Left ventricle myocardium inferior (tissue), 1 donor: ENCODE measurements around the gene KATNB1. TPM values are rescaled to one million over a fixed set of nuclear protein-coding genes. Genes with fewer than 3 reads are reported as not detected.
"Not testable (repeated sequence)": the region's sequence is repeated elsewhere in the genome, so short reads cannot be mapped to it uniquely, and the experiment has no call there.

ENCODE experiments used
- DNase-seq: peaks from one replicate; pipeline ENCODE4 v3.0.0-alpha.2; 2020
- H3K27ac ChIP-seq: fragments of 200-600 bp; replicated peaks from 2 replicates; pipeline ENCODE4 v1.8.0; 2021
- H3K27me3 ChIP-seq: fragments of 200-600 bp; 2 replicates; pipeline ENCODE4 v1.8.0; 2021; ENCODE audit warnings: low read depth
- H3K36me3 ChIP-seq: fragments of 200-600 bp; 2 replicates; pipeline ENCODE4 v1.8.0; 2021
- H3K4me1 ChIP-seq: fragments of 200-600 bp; 2 replicates; pipeline ENCODE4 v1.8.0; 2021
- H3K4me3 ChIP-seq: fragments of 200-600 bp; 2 replicates; pipeline ENCODE4 v1.8.0; 2021; ENCODE audit warnings: mild to moderate bottlenecking, moderate library complexity
- H3K9me3 ChIP-seq: fragments of 200-600 bp; replicated peaks from 2 replicates; pipeline ENCODE4 v1.8.0; 2021
- intact Hi-C: fragments of 100-400 bp; cut with micrococcal nuclease; formaldehyde crosslinking; loops from one replicate; pipeline ENCODE4 v1.11.0; 2022
- total RNA-seq: library from RNA; stranded (reverse); fragmentation: NEBNext Ultra II Directional; extraction: Animal tissue kit (Norgen Biotek cat#: 25700); gene quantifications from one replicate; pipeline ENCODE4 v1.2.1, GENCODE V29; 2021
- TF ChIP-seq, protein P1 (sequence below): fragments of 200-600 bp; IDR thresholded peaks from 2 replicates; pipeline ENCODE4 v1.8.0; 2021; ENCODE audit warnings: antibody characterized with exemption, mild to moderate bottlenecking, borderline replicate concordance
- donor health status: DM: no; HTN: yes; CAD: no; lungs with severe emphysema.

The KATNB1 gene
- total RNA-seq, 1 donor from 2014 or later = 11.2 TPM

GRCh38 chr16:57727610-57728009 is 8.0 kb upstream of the KATNB1 start:
- no peak for DNase-seq
- Histone ChIP-seq H3K9me3 (peaks cover 4% of the 10 kb centered on the region), H3K27me3 (no peaks in the 10 kb centered on the region), H3K27ac (no peak overlapping the region), H3K4me3 (no peak overlapping the region), H3K36me3 (no peaks in the 10 kb centered on the region), H3K4me1 (no peaks in the 10 kb centered on the region)
- intact Hi-C loops = no loop called here
- TF ChIP-seq, protein P1, sequence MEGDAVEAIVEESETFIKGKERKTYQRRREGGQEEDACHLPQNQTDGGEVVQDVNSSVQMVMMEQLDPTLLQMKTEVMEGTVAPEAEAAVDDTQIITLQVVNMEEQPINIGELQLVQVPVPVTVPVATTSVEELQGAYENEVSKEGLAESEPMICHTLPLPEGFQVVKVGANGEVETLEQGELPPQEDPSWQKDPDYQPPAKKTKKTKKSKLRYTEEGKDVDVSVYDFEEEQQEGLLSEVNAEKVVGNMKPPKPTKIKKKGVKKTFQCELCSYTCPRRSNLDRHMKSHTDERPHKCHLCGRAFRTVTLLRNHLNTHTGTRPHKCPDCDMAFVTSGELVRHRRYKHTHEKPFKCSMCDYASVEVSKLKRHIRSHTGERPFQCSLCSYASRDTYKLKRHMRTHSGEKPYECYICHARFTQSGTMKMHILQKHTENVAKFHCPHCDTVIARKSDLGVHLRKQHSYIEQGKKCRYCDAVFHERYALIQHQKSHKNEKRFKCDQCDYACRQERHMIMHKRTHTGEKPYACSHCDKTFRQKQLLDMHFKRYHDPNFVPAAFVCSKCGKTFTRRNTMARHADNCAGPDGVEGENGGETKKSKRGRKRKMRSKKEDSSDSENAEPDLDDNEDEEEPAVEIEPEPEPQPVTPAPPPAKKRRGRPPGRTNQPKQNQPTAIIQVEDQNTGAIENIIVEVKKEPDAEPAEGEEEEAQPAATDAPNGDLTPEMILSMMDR = no peak

DNA sequence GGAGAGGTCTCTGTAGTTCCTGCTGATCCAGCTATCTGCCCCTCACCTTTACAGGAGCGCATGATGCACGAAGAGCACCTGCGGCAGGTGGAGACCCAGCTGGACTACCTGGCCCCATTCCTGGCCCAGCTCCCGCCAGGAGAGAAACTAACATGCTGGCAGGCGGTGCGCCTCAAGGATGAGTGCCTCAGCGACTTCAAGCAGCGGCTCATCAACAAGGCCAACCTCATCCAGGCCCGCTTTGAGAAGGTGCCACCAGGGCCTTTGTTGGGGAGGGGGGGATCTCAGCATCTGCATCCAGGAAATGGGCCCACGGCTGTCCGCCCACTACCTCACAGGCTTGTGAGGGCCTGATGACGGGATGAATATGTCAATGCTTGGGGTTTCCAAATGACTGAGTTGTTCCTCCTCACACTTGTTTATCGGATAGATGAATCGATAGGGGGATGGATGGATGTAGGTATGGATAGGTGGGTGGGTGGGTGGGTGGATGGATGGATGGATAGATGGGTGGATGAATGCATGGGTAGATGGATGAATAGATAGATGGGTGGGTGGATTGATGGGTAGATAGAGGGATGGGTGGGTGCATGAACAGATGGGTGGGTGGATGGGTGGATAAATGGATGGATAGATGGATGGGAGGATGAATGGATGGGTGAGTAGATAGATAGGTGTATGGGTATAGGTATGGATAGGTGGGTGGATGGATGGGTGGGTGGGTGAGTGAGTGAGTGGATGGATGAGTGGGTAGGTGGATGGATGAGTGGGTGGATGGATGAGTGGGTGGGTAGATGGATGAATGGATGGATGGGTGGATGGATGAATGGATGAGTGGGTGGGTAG is 7.0 kb upstream of the KATNB1 start:
- no peaks in the 10 kb centered on the region for H3K36me3 ChIP-seq
- intact Hi-C loops = no loop called here
- DNase-seq = no peak
- no peak overlapping the region for H3K4me3 ChIP-seq
- H3K27me3 ChIP-seq = no peaks in the 10 kb centered on the region
- peaks cover 8% of the 10 kb centered on the region for H3K9me3 ChIP-seq
- TF ChIP-seq, protein P1 = no peak
- H3K4me1 ChIP-seq = no peaks in the 10 kb centered on the region
- H3K27ac ChIP-seq = no peak overlapping the region

GRCh38 chr16:57729182-57729484 is 6.4 kb upstream of the KATNB1 start:
- TF ChIP-seq, protein P1 = no peak
- Histone ChIP-seq H3K27me3 (no peaks in the 10 kb centered on the region), H3K27ac (no peak overlapping the region), H3K9me3 (peaks cover 8% of the 10 kb centered on the region), H3K4me3 (no peak overlapping the region), H3K4me1 (peaks cover 3% of the 10 kb centered on the region), H3K36me3 (no peaks in the 10 kb centered on the region)
- intact Hi-C loops = no loop called here
- no peak for DNase-seq

- H3K27ac ChIP-seq, H3K27me3 ChIP-seq, H3K9me3 ChIP-seq, intact Hi-C loops, H3K4me3 ChIP-seq, DNase-seq, H3K36me3 ChIP-seq: not testable (repeated sequence)
- H3K4me1 ChIP-seq = peaks cover 10% of the 10 kb centered on the region
Observed at GRCh38 chr16:57729852-57730251, 5.7 kb upstream of the KATNB1 start.

DNA sequence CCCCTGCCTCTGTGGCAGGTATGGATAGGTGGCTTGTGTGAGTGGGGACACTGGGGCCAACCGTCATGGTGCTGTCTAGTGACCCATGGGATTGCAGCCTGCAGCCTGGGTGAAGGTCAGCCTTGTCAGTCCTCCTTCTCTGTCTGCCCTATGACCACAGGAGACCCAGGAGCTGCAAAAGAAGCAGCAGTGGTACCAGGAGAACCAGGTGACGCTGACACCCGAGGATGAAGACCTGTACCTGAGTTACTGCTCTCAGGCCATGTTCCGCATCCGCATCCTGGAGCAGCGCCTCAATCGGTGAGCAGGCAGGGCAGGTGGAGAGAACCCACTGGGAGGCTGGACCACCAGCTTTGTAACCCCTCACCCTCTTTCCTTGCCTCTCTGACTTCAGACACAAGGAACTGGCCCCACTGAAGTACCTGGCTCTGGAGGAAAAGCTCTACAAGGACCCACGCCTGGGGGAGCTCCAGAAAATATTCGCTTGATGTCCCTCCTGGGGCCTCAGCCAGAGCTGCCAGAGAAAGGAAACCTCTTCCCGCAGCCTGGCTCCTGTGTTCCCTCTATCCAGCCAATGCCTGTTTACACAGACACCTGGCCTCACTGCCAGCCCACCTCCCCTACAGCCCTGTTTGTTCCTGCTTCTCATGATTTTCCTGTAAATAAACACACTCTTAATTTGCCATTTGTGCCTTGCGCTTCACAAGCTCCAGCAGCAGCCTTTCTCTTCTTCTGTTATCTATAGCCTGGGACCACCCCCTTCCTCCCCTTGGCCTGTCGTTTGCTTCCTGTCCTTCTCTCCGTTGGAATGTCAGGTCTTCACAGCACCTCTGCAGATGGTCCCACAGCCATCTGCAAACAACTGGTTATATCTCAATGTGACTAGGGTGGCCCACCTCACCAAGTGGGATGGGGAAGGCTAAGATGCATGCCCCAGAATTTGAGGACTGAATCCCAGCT is 4.5 kb upstream of the KATNB1 start:
- Histone ChIP-seq H3K9me3 (peaks cover 8% of the 10 kb centered on the region), H3K4me3 (no peak overlapping the region), H3K4me1 (peaks cover 17% of the 10 kb centered on the region), H3K27ac (no peak overlapping the region), H3K36me3 (no peaks in the 10 kb centered on the region), H3K27me3 (no peaks in the 10 kb centered on the region)
- TF ChIP-seq, protein P1 = no peak
- intact Hi-C loops = no loop called here
- no peak for DNase-seq
